SIG-M5 treated with dmso at 0.1 percent for 504 hours (cell line): ENCODE data around the gene AIF1.
"Not testable (repeated sequence)": the region's sequence is repeated elsewhere in the genome, so short reads cannot be mapped to it uniquely, and the experiment has no call there.

Experiments used
- DNase-seq: peaks from one replicate; lab custom pipeline; 2025; ENCODE audit not compliant: unreplicated experiment; lab: John Stamatoyannopoulos, UW

AIF1 gene

DNA sequence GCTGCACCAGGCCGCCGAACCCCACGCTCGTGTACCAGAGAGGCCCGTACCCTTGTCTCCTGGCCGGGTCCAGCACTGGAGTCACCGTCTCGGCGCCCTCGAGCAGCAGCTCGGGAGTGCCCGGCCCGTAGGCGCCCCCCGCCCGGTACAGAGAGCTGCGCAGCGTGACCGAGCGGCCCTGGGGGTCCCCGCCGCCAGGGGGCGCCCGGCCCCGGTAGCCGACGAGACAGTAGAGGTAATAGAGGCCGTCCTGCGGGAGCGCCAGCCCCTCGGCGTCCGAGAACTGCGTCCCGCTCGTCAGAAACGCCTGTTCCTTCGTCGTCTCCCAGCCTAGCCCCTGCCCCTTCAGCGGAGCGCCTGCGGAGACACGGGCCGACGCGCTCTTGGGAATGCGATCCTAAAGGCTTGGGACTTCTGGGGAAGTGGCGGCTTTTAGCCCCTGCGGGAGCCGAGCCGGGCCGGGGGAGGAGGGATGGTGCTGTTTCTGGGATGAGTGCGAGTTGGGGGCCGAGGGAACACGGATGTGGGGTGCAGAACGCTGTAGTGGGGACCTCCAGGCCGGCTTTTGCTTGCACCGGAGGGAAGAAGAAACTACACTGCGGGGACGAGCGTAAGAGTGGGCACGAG is 34.1 kb upstream of the AIF1 start:
- DNase-seq: peak; percentile 77

DNA sequence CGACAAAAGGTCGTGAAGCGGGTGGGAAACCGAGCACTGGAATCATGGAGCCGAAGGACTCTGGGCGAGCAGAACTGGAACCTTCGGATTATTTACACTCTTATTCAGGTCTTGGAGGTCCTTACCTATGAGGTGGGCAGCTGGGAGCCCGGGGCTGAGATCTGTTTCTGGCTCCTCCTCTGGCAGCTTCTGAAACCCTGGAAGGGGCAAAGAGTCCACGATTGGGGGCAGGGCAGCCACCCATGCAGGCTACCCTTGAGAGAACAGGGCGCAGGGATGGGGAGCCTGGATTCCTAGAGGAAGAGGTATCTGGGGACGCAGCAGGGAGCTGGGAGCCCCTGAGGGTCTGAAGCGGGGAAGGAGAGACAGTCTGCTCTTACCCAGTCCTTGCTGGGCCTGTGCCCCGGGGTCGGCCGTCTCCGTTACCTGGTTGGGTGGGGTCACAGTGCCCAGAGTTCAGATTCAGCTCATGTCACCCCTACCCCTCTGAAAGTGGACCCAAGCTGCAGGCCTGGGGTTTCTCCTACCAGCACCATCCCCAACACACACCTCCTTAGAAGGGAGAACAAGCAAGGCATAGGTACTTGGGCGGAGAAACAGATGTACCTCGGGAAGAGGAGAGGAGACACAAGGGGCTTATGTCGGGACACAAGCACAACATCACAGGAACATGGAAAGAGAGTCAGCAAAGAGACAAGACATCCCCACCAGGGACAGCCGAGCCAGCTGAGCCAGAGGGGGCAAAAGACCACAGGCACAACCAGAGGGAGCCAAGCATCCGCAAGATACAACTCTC is 33.4 kb upstream of the AIF1 start:
- no peak for DNase-seq

DNA sequence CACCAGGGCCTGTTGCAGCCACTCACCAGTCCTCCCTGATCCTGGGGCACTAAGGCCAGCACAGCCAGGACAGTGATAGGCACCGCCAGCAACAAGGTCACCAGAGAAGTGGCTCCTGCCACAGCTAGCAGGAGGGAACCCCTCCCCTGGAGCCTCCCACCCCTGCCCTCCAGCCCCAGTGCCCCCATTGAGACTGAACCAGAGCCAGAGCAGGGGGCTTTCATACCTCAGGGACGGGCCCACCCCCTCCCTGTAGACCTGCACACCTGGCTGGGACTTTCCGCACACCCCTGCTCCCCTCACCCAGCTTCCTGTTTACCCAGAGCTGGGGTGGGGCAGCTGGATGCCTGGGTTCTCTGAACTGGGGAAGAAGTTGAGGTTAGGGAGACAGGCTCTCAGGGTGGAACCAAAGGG is 32.8 kb upstream of the AIF1 start, which contains the start of gene LTB:
LTB (minus strand) TSS at position 195 of the 414 bp plus-strand sequence; CDS start at position 188, 7 bp downstream.
- DNase-seq: no peak

GRCh38 chr6:31585491-31585890 is 29.5 kb upstream of the AIF1 start:
- peak; percentile 73 for DNase-seq

DNA sequence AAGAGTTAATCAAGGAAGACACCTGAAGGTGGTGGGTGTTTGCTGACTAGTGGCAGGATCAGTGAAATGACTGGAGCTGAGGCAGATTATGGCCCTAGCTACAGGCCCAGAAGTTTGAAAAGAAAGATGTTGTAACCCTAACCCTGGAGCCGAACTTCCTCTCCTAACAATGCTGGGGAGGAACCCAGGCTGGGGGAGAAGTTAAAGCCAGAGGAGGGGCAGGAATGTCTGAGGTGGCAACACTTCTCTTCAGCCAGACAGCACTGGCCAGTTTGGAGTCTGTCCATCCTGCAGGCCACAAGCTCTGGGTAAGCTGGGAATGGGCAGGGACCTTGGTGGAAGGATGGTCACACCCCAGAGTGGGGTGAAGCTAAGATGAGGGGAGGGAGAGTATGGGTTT is 29.0 kb upstream of the AIF1 start, which contains the start of gene LST1:
LST1 (plus strand) TSS at position 270 of the 400 bp plus-strand sequence. CDS start 1,023 bp downstream, outside the sequence.
- DNase-seq: peak; percentile 97

GRCh38 chr6:31586599-31587281 is 28.3 kb upstream of the AIF1 start:
- peak; percentile 96 for DNase-seq

DNA sequence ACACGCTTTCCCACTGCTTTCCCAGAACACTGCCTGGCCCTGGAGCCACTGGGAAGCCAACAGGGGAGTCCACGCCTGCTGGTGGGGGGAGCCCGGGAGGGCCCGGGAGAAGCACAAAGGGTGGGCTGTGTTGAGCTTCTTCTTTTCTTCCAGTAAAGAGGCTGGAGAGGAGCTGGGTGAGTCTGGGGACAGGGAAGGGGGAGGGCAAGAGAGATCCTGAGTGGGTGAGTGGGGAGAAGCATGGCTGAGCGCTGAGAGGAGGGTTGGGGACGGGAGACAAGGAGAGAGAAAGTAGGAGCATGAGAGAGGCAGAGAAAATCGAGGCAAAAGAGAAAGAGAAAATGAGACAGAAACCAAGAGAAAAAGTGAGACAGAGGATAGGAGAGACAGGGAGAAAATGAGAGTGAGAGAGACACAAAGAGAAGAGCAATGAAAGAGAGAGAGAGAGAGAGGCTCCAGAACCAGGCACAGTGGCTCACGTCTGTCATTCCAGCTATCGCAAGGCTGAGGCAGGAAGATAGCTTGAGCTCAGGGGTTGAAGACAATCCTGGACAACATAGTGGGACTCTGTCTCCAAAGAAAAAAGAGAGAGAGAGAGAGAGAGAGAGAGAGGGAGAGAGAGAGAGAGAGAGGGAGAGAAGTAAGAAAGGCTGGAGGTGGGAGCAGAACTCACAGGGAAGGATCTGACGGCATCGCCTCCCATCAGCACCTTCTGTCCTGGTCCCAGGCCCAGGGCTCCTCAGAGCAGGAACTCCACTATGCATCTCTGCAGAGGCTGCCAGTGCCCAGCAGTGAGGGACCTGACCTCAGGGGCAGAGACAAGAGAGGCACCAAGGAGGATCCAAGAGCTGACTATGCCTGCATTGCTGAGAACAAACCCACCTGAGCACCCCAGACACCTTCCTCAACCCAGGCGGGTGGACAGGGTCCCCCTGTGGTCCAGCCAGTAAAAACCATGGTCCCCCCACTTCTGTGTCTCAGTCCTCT is 26.9 kb upstream of the AIF1 start:
- no peak for DNase-seq

GRCh38 chr6:31588871-31589650 is 26.0 kb upstream of the AIF1 start:
- no peak for DNase-seq

- not testable (repeated sequence) for DNase-seq
Measured at GRCh38 chr6:31590691-31591090, 24.3 kb upstream of the AIF1 start.

DNA sequence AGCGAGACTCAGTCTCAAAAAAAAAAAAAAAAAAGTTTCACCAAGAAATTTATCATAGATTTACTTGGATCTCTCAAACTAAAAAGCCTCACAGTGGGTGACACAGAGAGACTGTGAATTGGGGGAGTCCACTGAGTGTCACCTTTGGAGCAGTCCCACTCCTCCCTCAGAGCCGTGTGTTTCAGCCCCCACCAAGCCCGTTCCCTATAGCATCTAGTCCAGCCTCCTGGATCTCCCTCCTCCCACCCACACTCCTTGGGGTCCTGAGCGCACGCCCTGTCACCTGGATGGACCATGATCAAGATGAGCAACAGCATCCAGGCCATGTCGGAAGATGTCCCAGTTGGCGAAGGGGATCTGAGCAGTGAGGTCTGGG is 22.6 kb upstream of the AIF1 start:
- no peak for DNase-seq

DNA sequence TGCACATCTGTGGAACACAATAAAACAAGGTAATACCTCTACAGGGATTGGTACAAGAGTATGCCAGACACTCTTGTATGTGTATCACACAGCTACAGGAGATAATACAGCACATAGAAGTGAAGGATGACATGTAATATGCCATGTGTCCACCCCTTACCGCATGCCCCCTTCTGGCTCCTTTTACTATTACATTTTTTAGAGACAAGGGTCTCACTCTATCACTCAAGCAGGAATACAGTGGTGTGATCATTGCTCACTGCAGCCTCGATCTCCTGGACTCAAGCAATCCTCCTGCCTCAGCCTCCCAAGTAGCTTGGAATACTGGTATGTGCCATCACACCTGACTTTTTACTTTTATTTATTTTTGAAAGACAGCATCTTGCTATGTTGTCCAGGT is 18.0 kb upstream of the AIF1 start:
- DNase-seq: peak; percentile 77

- no peak for DNase-seq
Measured at GRCh38 chr6:31607317-31607716, 7.7 kb upstream of the AIF1 start.

GRCh38 chr6:31609519-31610406 is 5.3 kb upstream of the AIF1 start:
- DNase-seq: no peak

DNA sequence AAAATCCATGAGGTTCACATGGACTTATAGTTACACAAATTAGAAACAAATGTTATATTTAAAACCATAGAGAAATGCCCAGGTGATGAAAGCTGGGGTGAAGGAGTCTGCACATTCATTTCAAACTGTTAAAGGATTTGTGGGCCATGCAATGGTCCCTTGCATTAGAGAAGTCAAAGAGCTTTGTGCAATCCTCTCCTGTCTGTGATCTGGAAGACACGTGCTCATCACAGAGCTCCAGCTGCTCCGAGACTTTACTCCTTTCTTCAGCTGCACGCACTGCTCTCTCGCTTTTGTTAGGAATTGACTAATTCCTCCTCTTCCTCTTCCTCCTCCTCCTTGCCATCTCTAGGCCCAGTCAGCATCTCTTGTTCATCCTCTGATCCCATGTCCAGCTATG is 4.1 kb upstream of the AIF1 start:
- peak; percentile 54 for DNase-seq

- peak; percentile 73 for DNase-seq
Measured at GRCh38 chr6:31614075-31614619, 887 bp upstream of the AIF1 start.

DNA sequence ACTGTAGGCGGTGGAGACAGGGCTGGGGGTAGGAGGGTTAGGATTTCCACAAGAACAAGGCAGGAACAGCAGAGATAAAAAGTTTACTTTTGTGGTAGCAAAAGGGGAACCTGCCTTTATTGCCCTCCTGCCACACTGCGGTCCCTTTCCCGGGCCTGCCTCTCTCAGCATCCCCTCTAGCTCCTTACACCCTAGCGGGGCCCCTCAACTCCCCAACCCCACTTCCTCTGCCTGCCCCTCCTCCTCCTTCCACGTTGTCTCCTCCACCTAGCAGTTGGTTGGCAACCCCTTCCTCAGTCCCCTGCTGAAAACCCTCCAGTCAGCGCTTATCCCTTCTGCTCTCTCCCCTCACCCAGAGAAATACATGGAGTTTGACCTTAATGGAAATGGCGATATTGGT is 714 bp downstream of the AIF1 start:
- DNase-seq: peak; percentile 92

DNA sequence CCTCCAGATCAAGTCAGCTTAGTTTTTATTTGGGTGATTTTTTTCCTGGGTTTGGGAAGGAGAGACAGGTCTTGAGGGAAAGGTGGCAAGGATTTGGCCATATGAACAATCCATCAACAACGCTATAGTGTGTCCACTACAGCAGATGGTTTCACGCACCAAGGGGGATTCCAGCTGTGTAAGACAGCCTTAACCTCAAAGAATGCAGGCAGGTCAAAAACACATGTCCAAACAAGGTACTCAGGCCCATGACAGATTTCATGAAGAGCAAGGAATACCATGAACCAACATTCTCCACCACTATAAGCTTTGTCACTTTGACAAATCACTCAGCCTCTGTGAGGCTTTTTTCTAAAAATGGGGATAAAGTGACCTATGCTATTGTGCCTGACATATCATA is 2.0 kb downstream of the AIF1 start:
- DNase-seq: no peak

GRCh38 chr6:31619805-31620585 is 5.0 kb downstream of the AIF1 start:
- DNase-seq: peak; percentile 98
